Suppressor macrophage (primary cell): ENCODE data around the gene MUC5AC.

Experiments used
- DNase-seq, 4 experiments: peaks; one replicate each; pipeline ENCODE4 v3.0.0-alpha.2; 2020 to 2022

Gene MUC5AC

GRCh38 chr11:1226226-1226985, 68.7 kb downstream of the MUC5AC start:
- peak in 3 of 4 experiments; percentile 14 to 52 (median 24) for DNase-seq

- no peak for DNase-seq
Observed at GRCh38 chr11:1226986-1227550, 69.3 kb downstream of the MUC5AC start.

- DNase-seq, result no peak
Observed at GRCh38 chr11:1227551-1228100, 69.9 kb downstream of the MUC5AC start.

GRCh38 chr11:1228101-1228821, 70.5 kb downstream of the MUC5AC start:
- no peak for DNase-seq

GRCh38 chr11:1228921-1229451, 71.2 kb downstream of the MUC5AC start:
- DNase-seq, result no peak

- no peak for DNase-seq
Observed at GRCh38 chr11:1229471-1230120, 71.8 kb downstream of the MUC5AC start.

GRCh38 chr11:1230121-1230455, 72.3 kb downstream of the MUC5AC start:
- no peak for DNase-seq

GRCh38 chr11:1230456-1231395, 73.0 kb downstream of the MUC5AC start:
- DNase-seq, result no peak

GRCh38 chr11:1231396-1232020, 73.8 kb downstream of the MUC5AC start:
- DNase-seq, result no peak

- DNase-seq, result no peak
Observed at GRCh38 chr11:1232021-1232882, 74.5 kb downstream of the MUC5AC start.

GRCh38 chr11:1232883-1233321, 75.1 kb downstream of the MUC5AC start:
- no peak for DNase-seq

- no peak for DNase-seq
Observed at GRCh38 chr11:1233351-1234053, 75.7 kb downstream of the MUC5AC start.

- no peak for DNase-seq
Observed at GRCh38 chr11:1234054-1234720, 76.4 kb downstream of the MUC5AC start.

- DNase-seq, result no peak
Observed at GRCh38 chr11:1234771-1235305, 77.1 kb downstream of the MUC5AC start.

- no peak for DNase-seq
Observed at GRCh38 chr11:1235306-1235900, 77.7 kb downstream of the MUC5AC start.

- DNase-seq, result no peak
Observed at GRCh38 chr11:1235901-1236315, 78.2 kb downstream of the MUC5AC start.

GRCh38 chr11:1236316-1237127, 78.8 kb downstream of the MUC5AC start:
- DNase-seq, result no peak
